Astrocyte of the spinal cord (primary cell): Measurements from ENCODE around the gene TMIE.

ENCODE experiments used
- DNase-seq: peaks from one replicate; pipeline ENCODE4 v3.0.0; 2011; ENCODE audit warnings: low read depth, low spot score
- H3K4me3 ChIP-seq: 2 replicates; pipeline ENCODE4 v1.5.1; 2011; ENCODE audit warnings: low read depth, mild to moderate bottlenecking, low read length, moderate library complexity
- in situ Hi-C: cut with HindIII; loops from 2 replicates; pipeline ENCODE4 v1.10.0; 2017; ENCODE audit warnings: low sequenced_read_pairs
- TF ChIP-seq, protein P1 (sequence below): IDR thresholded peaks from 2 replicates; pipeline ENCODE4 v1.5.1; 2012; ENCODE audit warnings: low read depth, mild to moderate bottlenecking, low read length, inconsistent platforms

Gene TMIE

DNA sequence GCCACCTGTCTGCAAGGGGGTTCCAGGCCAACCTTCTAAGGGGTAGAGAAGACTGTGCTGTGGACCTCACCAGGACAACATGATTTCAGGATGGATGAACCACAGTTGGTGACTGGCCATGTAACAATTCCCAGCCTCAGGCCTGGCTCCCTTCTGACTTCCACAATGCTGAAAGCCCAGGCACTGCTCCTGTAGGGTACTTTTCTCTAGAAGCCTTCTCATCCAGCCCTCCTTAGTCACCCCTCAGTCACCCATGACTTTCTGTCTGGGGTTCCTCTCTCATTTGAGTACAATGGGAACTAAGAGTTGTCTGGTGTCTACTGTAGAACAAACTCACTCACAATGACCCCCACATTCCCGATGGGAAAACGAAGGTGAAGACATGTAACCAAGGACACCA, 16.3 kb upstream of the TMIE start:
- no peak overlapping the region for H3K4me3 ChIP-seq
- no peak for DNase-seq
- in situ Hi-C loops: no loop called here
- TF ChIP-seq, protein P1, sequence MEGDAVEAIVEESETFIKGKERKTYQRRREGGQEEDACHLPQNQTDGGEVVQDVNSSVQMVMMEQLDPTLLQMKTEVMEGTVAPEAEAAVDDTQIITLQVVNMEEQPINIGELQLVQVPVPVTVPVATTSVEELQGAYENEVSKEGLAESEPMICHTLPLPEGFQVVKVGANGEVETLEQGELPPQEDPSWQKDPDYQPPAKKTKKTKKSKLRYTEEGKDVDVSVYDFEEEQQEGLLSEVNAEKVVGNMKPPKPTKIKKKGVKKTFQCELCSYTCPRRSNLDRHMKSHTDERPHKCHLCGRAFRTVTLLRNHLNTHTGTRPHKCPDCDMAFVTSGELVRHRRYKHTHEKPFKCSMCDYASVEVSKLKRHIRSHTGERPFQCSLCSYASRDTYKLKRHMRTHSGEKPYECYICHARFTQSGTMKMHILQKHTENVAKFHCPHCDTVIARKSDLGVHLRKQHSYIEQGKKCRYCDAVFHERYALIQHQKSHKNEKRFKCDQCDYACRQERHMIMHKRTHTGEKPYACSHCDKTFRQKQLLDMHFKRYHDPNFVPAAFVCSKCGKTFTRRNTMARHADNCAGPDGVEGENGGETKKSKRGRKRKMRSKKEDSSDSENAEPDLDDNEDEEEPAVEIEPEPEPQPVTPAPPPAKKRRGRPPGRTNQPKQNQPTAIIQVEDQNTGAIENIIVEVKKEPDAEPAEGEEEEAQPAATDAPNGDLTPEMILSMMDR: no peak

DNA sequence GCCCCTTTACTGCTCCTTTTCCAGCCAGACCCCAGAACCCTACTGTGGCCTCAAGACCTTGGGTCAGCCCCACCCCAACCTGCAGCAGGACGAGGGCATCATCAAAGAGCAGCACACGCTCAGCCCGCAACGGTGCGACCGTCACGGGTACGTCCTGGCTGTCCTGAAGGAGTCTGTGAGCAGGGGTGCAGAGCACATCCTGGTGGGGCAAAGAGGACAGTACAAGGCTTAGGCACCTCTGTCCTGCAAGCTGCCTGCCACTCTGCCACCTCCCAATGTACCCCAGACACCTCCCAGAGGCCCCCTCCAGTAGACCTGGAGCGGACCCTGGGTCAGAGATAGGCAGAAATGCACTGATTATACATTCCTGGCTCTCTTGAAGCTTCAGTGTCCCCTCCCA, 15.7 kb upstream of the TMIE start:
- no peak for DNase-seq
- no peak overlapping the region for H3K4me3 ChIP-seq
- TF ChIP-seq, protein P1: no peak
- in situ Hi-C loops: no loop called here

DNA sequence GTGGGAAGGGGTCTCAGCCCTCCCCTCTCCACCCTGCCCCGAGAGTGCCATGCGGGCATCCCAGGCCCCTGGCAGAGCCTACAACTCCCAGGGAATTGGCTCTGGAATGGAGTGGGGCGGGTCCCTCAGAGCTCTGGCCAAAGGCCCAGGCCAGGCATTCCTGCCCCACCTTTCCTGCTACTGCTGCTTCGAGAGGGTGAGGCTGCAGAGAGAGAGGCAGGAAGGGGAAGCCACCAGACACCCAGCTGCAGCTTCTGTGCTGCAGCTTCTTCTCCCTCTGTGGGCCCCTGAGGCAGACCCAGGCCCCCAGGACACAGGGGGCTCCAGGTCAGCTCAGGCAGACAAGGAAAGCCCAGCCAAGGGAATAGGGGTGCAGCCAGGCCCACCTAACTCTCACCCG, 10.4 kb upstream of the TMIE start:
- TF ChIP-seq, protein P1: no peak
- no peak for DNase-seq
- in situ Hi-C loops: no loop called here
- H3K4me3 ChIP-seq: no peak overlapping the region

DNA sequence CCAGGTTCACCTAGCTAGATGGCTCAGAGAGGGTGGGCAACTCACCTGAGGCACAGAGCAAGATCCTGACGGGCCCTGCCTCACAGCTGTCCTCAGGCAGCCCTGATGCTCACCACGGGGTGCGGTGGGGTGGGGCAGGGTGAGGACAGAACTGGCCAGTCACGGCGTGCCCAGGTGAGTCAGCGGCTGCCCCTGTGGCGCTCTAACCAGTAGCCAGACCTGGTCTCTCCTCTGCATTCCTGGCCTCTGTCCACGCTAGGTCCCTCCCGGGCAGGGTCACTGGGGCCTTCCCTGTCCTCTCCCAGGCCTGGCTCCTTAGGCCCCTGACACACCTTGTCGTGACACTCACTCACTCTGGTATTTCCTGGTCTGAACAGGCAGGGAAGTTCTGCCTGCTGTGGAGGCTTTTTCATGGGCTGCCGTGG, 8.6 kb upstream of the TMIE start:
- in situ Hi-C loops: no loop called here
- TF ChIP-seq, protein P1: no peak

DNA sequence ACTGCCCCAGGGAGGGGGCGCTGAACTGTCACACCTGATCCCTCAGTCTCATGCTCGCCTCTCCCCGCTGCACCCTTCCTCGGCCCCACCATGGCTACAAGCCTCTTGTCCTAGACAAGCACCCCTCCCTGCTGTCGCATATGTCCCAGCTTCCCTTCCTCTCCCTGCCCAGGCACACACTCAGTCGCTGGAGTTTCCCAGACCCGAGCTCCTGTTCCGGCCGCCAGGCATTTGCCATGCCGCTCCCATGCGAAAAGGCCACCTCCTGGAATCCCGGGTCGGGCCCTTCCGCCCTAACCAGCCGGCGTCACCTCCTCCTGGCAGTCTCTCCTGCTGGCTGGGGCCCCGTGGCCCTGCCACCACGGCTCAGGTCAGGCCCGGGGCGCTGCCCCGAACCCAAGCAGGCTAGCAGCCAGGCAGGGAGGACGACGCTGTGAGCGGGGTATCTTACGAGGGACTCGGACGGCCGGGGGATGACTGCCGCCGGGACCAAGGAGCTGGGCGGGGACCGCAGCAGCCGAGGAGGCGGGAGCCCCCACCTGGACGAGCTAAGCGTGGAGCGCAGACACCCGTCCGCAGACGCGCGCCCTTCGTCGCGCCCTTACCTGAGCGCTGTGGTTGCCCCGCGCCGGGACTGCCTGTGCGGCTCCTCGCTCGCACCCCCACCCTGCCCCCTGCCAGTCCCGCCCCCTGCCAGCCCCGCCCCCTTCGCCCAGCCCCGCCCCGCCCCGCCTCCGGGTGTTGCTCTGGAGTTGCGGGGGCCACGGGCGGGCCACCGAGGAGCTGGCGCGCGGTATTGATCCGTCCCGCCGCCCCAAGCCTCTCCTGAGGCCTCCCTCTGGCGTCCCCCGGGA, 7.9 kb upstream of the TMIE start, which contains the start of gene ALS2CL:
ALS2CL (minus strand) TSS at position 642 of the 854 bp plus-strand sequence. CDS start 4,239 bp downstream, outside the sequence.
- TF ChIP-seq, protein P1: no peak
- in situ Hi-C loops: no loop called here
- no peak for DNase-seq
- H3K4me3 ChIP-seq: peak within 1 kb of the TSS; percentile 43

More for the DNA sequence above, 8.6 kb upstream of the TMIE start:
- no peak for DNase-seq
- no peak overlapping the region for H3K4me3 ChIP-seq

DNA sequence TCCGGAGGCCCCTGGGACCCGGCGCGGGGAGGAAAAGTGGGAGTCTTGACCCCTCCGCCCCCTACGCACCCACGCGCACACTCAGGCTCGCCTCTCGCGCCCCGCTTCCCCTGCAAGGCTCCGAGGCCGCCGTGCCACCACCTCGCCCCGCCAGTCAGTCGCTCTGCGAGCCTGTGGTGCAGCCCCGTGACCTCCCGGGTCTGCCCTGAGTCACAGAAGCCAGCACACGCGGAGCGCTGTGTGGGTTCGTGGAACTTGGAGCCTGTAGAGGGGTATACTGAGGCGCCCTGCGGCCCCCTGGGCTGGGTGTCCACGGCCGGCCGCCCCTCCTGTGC, 7.3 kb upstream of the TMIE start:
- TF ChIP-seq, protein P1: no peak
- DNase-seq: no peak
- in situ Hi-C loops: no loop called here
- peak overlapping the region; percentile 13 for H3K4me3 ChIP-seq
